DMS53 treated with DMSO at 0.1 percent for 48 hours (cell line): ENCODE measurements around the gene FAM219B.

Experiments
- DNase-seq: peaks from one replicate; lab custom pipeline; 2025; ENCODE audit not compliant: unreplicated experiment; lab: John Stamatoyannopoulos, UW

Gene FAM219B

DNA sequence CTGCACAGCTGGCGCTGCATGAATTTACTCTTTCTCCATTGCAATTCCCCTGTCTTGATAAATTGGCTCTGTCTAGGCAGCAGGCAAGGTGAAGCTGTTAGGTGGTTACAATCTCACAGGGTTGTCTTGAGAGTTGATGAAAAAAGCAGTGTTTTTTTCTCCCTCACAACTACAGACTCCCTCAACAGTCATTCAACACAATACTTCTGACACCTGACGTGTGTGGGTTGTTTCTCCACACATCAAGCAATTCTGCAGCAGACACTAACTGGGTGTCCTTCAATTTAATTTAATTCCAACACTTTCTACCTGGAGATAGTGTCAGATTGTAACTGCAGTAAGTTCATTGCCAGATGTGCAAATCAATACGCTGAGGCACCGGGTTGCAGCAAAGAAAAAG is 28.4 kb downstream of the FAM219B start:
- no peak for DNase-seq

DNA sequence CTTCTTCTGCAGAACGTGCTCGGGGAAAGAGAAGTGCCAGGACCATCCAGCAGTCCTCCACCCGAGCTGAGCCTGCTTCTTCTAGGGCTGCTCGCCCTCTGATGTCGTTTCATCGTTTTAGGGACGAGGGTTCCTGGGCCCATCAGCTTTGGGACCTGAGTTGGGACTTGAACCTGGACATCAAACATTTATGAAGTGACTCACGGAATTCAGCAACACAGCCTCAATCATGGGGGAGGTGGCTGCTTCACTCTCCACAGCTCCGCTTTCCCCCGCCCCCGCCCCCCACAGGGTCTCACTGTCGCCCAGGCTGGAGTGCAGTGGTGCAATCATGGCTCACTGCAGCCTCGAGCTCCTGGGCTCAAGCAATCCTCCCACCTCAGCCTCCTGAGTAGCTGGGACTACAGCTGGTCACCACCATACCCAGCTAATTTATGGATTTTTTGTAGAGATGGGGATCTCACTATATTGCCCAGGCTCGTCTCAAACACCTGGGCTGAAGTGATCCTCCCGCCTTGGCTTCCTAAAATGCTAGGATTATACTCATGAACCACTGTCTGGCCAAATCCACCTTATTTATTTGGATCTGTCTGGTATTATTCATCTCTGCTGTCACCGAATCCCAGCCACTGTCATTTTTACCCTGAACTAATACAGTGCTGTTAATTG is 32.8 kb downstream of the FAM219B start:
- DNase-seq, result no peak

DNA sequence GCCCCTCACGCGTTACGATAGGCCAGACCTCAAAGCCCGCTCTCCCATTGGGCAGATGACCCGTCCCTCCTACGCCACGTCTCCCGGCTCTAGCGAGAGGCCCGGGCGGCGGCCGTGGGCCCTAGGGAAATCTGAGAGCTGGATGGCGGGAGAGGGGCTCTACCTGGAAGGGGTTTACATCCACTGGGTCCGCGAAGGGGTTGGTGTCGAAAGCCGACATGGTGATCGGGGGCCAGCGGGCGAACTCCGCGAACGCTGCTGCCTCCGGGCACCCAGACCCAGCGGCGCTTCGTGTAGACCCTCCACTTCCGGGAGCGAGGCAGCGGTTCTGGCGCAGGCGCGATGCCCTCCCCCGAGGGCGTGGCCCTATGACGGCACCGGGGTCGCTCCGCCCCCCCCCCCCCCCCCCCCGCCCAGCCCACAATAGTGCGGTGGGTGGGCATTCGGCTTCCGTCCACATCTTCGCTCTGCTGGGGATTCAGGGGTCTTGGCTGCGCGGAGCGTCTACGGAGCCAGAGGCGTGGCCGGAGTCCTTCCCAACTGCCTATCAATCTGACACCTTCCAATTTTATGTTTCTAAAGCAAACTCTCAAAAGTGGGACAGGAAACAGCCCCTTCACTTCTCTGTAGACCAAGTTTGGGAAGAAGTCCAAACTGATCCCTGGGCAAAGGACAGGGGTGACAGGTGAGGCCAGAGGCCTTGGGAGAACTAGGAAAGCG is 33.5 kb downstream of the FAM219B start, which contains the start of gene SCAMP2:
SCAMP2 (minus strand) TSS at position 330 of the 720 bp plus-strand sequence; CDS start at position 220, 110 bp downstream.
- peak; percentile 82 for DNase-seq

DNA sequence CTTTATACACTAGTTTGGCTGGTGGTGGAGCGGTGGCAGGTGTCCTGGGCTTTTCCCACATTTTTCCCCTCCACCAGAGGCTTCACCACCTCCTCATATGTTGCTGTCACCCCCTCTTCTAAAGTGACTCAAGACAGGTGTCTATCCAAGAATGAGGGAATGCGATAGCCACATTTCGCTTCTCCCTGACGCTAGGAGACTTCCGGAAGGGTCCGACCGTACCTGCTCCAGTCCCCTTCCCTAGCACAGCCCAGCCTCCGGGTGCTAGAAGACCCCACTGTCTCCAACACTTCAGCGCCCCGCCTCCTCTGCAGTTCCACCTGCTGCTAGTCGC is 34.0 kb downstream of the FAM219B start:
- no peak for DNase-seq

DNA sequence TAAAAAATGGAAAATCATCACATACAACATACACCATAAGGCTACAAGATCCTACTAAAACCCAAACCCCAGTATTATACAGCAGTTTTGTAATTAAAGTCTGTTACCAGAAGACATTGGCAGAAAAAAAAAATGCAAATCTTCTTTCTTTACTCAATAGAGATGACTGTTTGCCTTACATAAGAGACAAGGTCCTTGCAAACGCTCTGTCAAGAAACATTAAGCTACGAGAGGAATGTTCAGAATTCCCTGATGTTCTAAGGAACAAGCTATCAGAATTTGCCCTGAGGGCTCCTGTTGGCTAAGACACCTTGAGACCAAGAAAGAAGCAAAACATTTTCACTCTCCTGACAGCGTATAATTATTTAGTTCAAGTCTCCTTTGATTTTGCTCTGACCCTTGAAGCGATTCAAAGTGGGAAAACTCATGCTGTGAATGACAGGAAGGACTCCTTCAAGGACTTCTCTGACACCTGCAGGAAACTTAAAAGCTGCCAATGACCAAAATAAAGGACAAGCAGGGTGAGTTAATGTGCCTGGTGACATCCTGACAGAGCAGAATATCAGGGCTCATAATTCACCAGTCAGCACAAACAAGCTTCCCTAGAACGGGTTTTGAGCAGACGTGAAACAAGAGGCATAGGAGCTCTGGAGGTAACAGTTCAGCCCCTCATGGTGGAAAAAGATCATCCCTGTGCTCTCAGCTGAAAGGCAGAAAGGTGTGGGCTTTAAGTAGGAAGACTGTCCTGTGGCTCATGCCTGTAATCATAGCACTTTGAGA is 36.0 kb downstream of the FAM219B start:
- DNase-seq, result no peak

DNA sequence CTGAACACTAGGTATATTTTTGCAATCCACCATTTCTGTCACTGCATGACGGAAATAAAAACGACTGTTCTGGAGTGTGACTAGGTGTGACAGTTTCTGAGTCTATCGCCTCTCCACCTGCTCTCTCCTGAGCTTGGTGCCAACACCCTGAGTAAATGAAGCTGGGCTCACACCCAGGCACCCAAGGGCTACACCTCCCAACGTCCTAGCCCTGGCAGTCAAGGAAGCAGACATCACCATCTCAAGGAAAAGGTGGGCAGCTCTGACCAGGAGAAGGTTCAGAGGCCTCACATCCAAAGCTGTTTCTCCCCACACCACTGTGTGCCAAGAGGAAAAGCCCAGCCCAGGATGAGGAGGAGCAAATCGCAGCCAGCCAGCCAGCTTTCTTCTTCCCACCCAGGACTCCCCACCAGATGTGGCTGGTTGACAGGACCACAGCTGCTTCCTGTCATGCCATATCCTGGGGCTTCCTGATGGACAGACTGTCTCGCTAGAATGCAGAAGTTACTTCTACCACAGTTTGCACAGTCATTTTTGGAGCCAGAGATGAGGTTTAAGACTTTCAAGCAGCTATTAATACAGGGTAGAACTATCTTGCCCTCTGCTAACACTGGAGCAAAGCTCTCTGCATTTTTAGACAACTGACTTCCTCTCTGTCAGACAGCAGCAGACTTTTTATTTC is 36.8 kb downstream of the FAM219B start:
- DNase-seq, result no peak

DNA sequence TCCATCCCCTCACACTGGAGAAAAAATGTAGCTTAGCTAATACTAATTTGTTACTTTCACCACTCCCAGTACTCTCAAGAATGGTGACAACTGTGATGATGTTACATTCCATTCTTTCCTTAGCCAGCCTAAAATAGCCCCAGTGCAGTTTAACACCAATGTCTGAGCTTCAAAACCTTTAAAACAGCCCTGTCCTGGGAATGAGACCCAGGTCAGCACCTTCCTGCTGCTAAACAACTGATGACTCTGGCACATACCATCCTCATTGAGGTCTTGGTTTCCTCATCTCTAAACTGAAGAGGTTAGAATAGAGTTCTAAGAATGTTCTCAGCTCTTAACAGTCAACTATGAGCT is 37.3 kb downstream of the FAM219B start:
- no peak for DNase-seq

DNA sequence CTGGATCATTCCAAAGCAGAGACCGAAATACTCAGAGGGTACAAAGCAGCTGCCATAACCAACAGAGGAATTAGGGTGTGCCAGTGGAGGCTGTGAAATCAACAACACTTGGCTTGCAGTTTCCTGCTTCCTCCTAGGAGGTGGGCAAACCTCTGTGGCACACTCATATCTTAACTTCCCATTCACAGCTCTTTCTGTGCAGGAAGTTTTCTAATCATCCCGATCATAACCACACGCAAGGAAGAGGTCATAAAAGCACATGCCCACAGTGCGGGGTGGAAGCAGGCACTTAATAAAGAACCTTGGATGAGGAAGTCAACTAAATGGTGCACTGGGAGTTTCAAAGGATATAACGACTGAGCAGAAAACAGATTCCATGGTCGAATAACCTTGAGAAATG is 38.6 kb downstream of the FAM219B start:
- no peak for DNase-seq

DNA sequence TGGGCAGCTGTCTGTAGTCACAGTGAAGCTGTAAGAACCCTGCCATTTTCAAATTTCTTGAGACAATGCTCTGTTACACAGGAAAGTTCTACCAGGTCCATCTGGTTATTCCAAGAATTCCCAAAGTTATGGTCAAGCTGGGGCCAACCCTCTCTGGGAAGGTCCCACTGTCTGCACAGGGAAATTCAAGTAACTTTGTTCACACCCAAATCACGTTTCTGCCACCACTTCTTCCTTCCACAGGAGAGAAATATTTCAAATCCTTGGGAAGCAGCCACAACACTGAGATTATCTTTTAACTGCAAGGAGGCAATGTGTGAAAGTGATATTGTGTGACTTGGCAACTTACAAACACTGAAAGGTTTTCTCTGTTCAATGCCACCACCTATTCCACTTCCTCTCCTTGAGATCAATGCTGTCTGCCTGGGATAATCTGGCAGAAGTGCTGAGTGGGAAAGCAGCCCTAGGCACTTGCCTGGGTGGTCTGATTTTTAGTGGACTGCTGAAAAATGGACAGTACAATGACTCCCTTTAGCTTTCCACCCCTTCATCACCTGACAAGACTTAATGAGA is 39.1 kb downstream of the FAM219B start:
- DNase-seq, result no peak

DNA sequence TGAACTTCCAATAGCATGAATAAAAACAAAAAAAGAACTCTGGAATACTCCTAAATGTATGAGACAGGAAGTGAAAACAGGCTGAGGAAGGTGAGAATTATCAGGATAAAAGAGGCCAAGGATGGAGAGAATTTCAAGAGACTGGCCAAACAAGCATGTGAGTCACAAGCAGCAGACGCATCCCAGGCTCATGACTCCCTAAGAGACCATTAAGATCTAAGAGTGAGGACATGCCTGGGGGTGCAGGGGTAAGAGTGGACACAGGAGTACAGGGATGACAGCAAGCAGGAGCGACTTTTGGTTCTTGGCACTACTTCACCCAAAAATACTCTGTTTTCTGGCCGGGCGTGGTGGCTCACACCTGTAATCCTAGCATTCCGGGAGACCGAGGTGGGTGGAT is 40.6 kb downstream of the FAM219B start:
- no peak for DNase-seq

DNA sequence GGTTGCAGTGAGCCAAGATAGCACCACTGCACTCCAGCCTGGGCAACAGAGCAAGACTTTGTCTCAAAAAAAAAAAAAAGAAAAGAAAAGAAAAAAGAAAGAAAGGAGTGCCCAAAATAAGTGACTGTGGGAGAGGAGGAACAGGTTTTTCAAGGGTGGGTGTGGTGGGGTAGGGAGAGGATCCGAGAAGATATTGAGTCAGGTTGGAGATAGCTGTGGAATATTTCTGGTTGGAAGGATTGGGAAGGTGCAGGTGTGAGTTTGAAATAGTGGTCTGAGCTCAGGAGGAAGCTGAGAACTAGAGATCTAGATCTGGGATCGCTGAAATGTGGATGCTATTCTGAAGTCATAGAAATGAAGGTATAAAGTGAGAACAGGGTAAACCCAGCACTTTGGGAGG is 41.3 kb downstream of the FAM219B start:
- no peak for DNase-seq

DNA sequence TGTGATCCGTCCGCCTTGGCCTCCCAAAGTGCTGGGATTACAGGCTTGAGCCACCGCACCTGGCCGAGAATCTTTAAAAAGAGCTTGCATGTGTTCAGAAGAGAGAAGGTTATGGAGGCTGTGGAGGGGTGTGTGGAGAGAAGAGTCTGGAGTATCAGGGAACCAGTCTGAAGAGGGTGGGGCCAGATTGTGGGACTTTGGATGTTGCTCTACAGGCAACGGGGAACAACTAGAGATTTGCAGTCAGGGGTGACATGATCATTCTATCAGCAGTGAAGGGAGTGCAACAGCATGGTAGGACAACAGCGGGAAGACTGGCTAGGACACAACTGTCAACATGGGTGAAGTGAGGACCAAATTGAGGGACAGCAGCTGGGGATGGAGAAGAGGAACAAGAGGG is 42.4 kb downstream of the FAM219B start:
- no peak for DNase-seq

DNA sequence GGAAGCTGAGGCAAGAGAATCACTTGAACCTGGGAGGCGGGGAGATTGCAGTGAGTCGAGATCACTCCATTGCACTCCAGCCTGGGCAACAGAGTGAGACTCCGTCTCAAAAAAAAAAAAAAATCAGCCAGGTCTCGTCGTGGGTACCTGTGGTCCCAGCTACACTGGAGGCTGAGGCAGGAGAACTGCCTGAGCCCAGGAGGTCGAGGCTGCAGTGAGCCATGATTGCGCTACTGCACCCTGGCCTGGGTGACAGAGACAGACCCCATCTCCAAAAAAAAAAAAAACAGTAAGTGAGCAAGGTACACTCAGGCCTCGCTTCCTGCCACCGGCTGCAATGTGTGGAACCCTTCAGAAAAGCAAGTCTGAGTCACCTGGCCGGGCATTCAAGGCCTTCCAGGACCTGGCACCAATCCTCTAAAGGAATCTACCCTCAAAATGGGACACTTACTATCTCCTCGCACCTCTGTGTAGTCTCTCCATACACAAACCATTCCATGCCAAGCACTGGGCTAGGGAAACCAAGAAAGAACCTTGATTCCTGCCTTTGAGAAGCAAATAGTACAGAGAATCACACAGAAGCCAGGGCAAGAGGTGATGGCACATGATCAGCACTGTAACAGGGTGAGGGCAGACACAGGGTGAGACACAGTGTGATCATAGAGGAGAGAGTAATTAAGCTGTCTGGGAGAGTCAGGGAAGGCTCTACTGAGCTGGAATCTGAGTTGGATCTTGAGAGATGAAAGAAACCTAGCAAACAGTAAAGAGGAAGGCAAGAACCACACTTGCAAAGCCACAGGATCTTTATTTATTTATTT is 43.2 kb downstream of the FAM219B start:
- DNase-seq, result no peak

DNA sequence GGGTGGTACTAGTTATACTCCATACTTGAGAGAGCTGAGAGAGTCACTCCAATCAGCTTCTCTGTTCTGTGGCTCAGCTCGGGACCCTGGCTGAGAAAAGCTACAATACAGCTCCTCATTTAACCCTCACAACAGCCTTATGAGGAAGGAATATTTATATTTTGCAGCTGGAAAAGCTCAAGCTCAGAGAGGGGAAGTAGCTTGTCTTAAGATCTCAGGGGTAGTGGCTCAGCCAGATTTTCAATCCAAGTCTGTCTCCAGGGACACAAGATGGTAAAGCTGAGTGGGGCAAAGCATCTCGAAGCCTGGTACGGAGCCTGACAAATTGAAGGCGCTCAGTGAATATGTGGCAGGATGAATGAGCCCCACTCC is 48.3 kb downstream of the FAM219B start:
- DNase-seq, result no peak

DNA sequence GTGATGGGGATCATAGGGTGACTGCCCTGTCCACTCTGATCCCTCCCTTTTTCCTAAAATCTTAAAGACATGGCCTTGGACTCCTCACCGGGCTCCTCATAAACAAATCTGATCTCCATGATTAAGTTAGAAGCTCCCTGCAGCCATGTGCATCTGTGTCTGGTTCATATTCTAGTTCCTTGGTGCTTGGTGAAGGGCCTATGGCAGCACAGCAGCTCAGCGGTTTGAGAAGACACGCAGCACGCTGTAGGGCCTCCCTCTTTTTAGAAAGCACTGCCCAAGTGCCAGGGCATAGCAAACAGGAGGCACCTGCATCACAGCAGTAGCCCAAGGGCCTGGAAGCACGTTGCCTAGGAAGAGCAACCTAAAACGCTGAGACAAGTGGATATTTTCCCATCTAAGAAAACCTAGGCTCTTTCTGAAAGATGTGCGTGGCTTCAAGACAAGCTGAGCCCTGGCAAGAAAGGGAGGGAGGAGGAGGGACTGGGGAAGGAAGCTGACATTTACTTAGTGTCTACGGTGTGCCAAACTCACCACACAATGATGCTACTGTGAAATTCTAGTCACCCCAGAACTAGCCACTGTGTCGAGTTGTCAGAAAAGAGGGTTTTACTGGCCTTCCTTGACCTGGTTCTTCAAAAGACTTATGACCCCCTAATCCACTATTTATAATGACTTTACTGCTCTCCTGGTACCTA is 48.8 kb downstream of the FAM219B start:
- no peak for DNase-seq

DNA sequence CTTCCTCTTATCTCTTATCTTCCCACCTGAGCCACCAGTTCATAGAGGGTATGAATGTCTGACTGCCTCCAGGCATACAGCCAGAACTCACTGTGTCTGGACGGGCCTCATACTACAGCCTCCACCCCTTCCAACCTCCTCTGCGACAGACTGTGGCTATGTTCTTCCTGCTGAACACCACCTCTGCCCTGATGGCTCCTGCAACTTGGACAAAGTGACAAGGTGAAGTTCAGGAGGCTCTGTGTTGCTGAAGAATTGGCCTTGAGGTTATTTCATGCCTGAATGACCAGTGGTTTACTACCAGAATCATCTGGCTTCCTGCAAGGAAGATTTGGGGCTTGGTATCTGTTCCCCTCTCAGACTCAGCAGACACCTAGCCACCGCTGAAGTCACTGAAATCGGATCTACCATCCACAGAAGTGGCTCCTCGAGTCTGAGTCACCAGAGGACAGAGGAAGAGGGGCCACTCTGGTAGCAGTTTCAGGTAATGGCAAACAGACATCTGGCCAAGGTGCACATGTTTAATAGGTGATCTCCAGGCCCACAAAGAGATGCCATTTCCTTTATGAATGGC is 49.5 kb downstream of the FAM219B start:
- peak; percentile 85 for DNase-seq

DNA sequence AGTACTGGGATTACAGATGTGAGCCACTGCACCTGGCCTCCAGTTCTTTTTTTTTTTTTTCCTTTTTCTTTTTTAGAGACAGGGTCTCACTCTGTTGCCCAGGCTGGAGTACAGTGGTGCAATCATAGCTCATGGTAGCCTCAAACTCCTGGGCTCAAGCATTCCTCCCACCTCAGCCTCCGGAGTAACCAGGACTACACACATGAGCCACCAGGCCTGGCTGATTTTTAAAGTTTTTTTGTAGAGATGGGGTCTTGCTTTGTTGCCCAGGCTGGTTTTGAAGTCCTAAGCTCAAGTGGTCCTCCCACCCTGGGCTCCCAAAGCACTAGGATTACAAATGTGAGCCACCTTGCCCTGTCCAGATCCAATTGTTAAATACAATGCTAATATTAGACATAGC is 50.1 kb downstream of the FAM219B start:
- no peak for DNase-seq

DNA sequence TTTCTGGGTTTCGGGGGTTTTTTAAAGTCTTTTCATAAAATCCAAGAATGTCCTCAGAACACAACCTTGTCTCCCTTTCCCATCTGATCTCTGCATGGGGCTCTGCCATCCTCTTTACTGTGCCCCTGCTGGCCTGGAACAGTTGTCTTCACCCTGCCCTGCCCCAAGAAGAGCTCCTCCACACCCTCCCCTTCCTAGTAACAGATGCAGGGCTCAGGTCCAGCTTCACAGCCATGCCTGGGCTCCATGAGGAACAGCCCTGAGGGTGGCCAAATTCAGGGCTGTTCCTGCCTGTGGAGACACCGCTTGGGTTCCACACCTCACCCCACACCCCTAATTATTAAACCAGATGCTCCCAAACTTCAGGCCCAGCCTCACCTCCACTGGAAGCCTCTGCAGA is 50.8 kb downstream of the FAM219B start:
- no peak for DNase-seq

DNA sequence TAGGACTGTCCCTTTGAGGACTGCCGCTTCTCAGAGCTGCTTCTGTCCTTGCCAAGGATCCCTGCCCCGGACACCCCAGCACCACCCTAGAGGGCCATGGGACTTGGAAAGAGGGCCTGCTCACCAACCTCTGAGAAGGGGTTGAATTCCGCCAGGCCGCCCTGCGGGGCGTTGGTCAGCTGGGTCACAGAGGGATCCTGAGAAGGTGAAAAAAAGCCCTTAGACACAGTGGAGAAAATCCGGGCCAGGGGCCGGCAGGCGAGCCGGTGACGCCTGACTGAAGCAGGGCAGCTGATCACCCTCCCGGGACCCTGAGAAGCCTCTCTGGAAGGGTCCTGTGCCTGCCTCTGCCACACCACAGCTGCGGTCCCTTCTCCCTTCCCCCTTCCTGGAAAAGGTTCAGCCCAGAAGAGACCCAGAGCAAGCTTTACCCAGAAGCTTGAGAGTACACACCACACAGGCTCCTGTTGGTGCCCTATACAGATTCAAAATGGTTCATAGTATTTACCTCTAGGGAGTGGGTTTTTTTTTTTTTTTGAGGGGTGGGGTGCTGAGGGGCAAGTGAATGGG is 52.1 kb downstream of the FAM219B start:
- no peak for DNase-seq
